ENCODE measurements around the gene CTDP1.
"Not testable (repeated sequence)": the region's sequence is repeated elsewhere in the genome, so short reads cannot be mapped to it uniquely, and the experiment has no call there.

The CTDP1 gene

DNA sequence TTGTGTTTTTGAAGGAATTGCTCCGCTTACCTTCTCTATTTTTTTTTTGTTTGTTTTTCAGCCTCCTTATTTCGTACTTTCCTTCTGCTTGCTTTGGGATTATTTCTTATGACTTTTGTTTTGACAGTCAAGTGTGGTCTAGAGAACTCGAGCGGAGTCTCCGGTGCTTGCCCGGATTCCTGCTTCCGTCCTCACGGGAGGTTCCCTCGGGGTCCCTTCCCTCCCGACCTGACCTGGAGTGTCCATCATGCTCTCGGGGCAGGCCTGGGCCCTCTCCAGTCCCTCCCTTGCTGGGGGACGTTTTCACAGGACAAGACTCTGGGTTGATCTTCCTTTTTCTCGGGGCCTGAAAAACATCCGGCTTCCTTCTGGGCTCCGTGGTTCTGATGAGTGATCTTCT lies 45.9 kb downstream of the CTDP1 start:
- no peak for DNase-seq (ENCODE audit: low read depth)

GRCh38 chr18:79726721-79727120 lies 47.1 kb downstream of the CTDP1 start:
- no peak for DNase-seq (ENCODE audit: low read depth)

DNA sequence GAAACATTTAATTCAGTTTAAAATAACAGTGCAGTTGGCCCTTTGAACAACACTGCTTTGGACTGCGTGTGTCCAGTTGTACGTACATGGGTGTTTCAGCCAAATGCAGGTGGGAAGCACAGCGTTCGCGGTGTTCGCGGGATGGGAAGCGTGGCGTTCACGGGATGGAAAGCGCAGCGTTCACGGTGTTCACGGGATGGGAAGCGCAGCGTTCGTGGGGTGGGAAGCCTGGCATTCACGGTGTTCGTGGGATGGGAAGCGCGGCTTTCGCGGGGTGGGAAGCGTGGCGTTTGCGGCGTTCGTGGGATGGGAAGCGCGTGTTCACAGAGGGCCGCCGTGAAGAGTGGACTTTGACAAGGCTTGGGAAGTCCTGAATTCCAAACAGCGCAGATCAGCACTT lies 47.6 kb downstream of the CTDP1 start:
- DNase-seq (ENCODE audit: low read depth) = no peak

DNA sequence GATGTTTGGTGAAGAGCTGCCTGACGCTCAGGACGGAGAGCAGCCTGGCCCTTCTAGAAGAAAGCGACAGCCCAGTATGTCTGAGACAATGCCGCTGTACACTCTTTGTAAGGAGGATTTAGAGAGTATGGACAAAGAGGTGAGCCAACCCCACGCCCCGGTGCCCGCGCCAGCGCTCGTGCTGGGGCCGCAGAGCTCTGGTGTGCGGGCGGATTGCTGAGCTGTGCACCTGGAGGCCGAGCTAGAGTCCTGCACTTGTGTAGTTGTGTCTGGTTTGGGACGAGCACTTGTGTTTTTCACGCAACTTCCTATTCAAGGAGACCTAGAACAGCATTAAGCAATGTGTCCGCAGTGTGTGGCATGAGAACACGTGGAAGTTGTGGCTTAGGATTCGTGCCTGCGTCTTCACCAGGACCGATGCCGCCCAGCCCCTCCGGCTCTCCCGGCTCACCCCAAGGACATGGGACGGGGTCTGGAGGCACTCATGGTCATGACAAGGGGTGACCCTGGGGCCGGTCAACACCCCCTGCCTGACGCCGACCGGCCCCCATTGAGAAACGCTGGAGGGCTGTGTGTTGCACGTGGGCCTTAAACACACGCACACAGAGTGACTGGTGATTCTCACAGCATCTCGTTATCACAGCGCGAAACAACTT lies 49.5 kb downstream of the CTDP1 start:
- no peak for DNase-seq (ENCODE audit: low read depth)

DNA sequence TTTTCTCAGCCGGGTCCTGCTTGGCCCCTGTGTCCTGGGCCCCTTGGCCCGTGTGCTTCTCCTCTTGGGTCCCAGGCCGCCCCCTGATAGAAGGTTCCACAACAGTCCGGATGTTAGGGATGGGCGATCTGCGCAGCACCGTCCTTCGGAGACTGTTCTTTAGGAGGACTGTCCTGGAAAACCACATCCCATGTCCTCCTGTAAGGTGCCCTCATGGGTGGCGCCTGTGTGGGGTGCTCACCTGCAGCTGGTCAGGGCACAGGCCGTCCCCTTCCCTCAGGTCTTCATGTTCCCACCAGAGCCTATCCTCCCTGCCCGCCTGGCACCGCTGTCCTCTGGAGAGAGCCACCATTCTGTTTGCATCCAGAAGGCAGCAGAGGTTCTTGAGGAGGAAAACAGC lies 50.0 kb downstream of the CTDP1 start:
- DNase-seq (ENCODE audit: low read depth) = no peak

DNA sequence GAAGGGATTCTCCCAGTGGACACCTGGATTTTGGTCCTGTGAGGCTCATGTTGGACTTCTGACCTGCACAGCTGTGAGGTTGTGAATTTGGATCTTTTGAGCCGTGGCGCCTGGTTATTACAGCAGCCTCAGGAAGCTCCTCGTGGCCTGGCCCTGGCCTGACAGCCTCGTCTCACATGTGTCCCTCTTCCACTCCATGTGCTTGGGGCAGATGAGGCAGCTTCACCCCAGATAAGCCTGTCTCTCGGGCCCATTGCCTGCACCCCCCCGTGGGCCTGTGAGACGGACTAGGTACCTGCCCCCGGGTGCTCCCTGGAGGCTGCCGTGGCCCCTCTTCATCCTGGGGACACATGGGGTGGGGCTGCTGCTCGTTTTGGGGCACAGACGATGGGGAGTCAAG lies 51.2 kb downstream of the CTDP1 start:
- DNase-seq (ENCODE audit: low read depth) = no peak

GRCh38 chr18:79731881-79732720 lies 52.5 kb downstream of the CTDP1 start:
- not testable (repeated sequence) for DNase-seq (ENCODE audit: low read depth)

- no peak for DNase-seq (ENCODE audit: low read depth)
These were observed 53.1 kb downstream of the CTDP1 start for GRCh38 chr18:79732721-79733025.

DNA sequence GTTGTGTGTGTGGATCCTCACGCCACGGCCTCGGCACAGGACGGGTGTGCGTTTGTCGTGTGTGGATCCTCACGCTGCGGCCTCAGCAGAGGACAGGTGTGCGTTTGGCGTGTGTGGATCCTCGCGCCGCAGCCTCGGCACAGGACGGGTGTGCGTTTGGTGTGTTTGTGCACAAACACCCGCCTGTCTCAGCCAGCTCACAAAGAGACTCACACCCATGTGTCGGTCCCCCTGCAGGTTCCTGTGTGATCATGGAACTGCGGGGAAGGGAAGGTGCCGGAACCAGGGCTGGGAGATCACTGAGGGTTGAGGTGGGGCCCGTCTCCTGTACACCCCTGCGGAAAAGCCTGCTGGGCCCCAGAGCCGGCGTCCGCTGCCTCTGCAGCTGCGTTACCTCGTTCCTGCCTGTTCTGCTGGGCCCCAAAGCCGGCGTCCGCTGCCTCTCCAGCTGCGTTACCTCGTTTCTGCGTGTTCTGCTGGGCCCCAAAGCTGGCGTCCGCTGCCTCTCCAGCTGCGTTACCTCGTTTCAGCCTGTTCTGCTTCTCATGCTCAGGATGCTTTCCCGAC lies 53.6 kb downstream of the CTDP1 start:
- DNase-seq (ENCODE audit: low read depth) = no peak

- DNase-seq (ENCODE audit: low read depth) = no peak
These were observed 54.6 kb downstream of the CTDP1 start for GRCh38 chr18:79733986-79734770.

DNA sequence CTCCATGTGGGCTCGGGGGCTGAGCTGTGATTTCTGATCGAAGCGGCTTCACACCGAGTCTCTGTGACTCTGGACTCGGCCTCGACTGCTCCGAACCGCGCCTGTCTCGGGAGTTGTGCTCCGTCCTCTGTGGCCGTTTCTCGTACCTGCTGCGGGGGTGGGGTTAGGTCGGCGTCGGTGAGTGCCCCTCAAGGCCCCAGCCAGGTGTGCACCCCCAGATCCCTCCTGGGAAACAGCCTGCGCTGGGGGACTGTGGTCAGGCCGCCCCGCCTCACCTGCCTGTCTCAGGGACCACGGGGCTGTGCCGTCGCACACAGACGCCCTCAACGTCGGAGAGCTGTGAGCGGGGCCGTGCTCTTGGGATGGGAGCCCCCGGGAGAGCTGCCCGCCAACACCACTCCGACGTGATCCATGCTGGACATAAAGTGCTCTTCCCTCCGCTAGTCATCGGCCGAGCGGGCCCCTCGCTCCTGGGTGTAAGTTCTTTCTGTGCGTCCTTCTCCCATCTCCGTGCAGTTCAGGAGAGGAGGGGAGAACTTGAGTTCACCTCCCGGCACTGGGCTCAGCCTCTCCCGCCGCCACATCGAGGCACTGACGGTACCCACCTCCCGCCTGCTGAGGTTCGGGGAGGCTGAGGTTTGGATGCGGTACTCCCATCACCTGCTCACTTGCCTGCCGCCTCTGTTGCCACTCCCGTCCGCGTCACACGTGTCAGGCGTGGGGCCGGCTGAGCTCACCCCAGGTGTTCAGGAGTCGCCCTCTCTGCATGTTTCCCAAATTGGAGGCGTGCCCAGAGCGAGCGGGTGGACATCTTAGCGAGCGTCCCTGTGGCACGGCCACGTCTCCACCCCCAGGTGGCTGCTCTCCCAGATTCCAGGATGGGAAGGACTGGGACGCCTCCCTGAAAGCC lies 55.7 kb downstream of the CTDP1 start:
- DNase-seq (ENCODE audit: low read depth) = no peak

DNA sequence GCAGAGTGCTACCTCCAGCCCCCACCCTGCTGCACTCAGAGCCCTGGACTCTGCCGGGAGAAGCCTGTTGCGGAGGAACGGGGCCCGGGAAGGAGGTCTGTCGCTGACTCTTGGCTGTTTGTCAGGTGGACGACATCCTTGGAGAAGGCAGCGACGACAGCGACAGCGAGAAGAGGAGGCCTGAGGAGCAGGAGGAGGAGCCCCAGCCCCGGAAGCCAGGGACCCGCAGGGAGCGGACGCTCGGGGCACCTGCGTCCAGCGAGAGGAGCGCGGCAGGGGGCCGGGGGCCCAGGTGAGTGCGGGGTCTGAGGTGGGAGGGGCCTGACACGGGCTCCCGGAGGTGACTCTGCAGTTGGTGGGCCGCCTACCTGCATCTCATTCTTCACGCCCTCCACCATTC lies 56.6 kb downstream of the CTDP1 start:
- no peak for DNase-seq (ENCODE audit: low read depth)

GRCh38 chr18:79736846-79737245 lies 57.2 kb downstream of the CTDP1 start:
- DNase-seq (ENCODE audit: low read depth) = no peak

- DNase-seq (ENCODE audit: low read depth) = no peak
These were observed 57.8 kb downstream of the CTDP1 start for GRCh38 chr18:79737426-79737825.

GRCh38 chr18:79738041-79738461 lies 58.4 kb downstream of the CTDP1 start:
- DNase-seq (ENCODE audit: low read depth) = no peak

- peak; percentile 23 for DNase-seq (ENCODE audit: low read depth)
These were observed 59.2 kb downstream of the CTDP1 start for GRCh38 chr18:79738581-79739439.

GRCh38 chr18:79739440-79739778 lies 59.8 kb downstream of the CTDP1 start:
- no peak for DNase-seq (ENCODE audit: low read depth)

DNA sequence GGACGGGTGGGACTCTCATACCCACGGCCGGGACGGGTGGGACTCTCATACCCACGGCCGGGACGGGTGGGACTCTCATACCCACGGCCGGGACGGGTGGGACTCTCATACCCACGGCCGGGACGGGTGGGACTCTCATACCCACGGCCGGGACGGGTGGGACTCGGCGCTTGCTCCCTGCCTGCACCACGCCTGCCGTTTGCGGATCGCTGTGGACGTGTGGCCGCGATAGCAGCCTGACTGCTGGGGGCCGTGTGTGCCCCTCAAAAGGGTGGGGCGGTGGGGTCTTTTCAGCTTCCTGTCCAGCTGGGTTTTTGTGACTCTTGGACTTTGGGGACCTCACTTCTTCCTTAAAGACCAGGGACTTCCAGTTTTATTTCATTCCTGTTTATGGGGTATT lies 60.4 kb downstream of the CTDP1 start:
- not testable (repeated sequence) for DNase-seq (ENCODE audit: low read depth)

DNA sequence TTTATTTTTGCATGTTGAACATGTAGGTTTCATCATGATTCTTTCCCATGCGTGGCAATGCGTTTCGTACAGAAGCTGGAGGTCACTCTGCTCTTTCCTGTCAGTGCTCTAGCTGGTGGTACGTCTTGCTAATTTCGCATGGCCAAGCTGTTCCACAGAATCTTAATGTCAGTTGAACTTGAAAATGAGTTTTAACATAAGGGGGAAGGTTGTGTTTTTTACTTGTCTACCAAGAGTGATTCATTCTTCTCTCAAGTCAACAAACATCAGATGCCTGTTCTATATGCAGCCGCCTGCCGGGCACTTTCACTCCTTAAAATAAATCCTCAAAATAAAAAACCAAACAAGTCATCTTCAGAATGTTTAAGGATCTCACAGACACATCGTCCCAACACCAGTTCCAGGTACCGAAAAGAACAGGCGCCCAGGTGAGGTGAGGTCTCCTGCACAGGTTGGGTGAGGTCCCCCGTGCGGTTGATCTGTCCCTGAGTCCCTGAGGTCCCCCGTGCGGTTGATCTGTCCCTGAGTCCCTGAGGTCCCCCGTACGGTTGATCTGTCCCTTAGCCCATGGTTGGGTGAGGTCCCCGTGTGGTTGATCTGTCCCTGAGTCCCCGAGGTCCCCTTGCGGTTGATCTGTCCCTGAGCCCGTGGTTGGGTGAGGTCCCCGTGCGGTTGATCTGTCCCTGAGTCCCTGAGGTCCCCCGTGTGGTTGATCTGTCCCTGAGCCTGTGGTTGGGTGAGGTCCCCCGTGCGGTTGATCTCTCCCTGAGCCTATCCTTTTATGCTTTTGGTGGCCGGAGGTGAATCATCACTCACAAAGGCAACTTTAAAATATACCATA lies 61.1 kb downstream of the CTDP1 start:
- DNase-seq (ENCODE audit: low read depth) = no peak

DNA sequence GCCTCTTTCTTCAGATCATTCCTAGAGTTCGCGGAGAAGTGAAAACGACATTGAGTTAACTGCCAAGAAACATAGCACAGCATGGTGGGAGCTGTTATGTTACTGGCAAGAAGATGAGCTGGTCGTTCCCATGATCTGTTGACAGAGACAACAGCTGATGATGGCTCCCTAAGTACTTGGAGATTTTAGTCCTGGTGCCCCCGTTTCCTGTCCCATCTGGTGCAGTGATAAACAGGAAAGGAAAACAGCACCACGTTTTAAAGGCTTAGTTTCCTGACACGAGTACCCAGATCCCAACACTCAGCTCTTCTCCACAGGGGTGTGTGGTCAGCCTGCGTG lies 61.7 kb downstream of the CTDP1 start:
- DNase-seq (ENCODE audit: low read depth) = no peak

Data from GM04504 (cell line).